Epidermal melanocyte (primary cell): Measurements from ENCODE around the gene PLD4.

ENCODE experiments used
- DNase-seq: peaks from one replicate; pipeline ENCODE4 v3.0.0; 2011; ENCODE audit warnings: low spot score; ENCODE audit not compliant: insufficient read length

PLD4 gene

DNA sequence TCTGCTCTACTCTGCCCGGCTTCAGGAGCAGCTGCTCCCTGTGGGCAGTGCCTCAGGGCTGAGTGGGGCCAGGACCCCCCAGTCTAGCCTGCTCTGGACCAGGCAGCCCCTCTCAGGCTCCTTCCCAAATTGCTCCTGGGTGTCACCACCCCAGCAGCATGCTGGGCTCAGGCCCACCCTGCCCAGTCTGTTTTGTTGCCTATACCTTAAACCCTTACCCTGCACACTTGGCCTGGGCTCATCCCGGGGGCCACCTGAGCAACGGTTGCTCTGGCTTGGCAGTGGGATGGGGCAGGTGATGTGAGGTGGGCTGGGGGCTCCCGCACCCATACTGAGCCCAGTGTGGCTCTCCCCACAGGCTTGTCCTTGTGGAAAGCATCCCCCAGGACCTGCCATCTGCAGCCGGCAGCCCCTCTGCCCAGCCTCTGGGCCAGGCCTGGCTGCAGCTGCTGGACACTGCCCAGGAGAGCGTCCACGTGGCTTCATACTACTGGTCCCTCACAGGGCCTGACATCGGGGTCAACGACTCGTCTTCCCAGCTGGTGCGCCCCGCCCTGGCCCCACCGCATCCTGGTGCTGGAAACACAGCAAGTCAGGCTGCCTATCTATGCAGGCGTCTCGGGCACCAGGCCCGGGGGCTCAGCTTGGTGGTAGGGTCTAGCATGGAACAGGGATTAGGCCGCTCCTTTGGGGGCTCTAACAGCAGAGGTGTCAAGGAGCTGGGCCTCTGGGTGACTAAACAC lies 3.9 kb downstream of the PLD4 start:
- no peak for DNase-seq

DNA sequence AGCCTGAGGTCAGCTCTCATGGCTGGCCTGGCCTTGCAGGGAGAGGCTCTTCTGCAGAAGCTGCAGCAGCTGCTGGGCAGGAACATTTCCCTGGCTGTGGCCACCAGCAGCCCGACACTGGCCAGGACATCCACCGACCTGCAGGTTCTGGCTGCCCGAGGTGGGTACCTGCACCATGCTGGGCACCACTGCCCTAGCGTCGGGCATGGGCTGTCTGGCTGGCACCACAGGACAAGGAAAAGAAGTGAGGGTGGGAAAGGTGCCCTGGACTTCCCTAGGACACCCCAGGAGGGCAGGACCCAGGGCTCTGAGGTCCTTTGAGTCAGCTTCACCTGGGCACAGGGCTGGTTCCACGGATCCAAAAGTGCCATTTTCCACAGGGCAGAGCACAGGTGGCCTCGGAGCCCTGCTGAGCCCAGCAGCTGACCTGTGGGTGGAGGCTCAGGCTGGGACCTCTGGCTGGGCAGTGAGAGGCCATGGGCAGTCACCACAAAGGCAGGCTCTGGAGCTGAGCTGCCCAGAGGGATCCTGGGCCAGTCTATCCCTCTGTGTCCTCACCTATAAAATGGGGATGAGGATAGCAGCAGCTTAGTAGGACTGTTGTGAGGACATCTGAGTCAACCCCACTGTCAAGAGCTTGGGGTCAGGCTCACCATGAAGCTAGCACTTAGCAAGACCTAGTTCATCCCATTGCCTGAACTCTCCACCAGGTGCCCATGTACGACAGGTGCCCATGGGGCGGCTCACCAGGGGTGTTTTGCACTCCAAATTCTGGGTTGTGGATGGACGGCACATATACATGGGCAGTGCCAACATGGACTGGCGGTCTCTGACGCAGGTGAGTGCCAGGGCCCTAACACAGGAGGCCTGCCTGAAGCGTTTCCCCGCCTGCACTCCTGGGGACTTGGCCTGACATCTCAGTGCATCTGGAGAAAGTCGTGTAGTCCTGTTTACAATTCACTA lies 4.9 kb downstream of the PLD4 start:
- DNase-seq: no peak

DNA sequence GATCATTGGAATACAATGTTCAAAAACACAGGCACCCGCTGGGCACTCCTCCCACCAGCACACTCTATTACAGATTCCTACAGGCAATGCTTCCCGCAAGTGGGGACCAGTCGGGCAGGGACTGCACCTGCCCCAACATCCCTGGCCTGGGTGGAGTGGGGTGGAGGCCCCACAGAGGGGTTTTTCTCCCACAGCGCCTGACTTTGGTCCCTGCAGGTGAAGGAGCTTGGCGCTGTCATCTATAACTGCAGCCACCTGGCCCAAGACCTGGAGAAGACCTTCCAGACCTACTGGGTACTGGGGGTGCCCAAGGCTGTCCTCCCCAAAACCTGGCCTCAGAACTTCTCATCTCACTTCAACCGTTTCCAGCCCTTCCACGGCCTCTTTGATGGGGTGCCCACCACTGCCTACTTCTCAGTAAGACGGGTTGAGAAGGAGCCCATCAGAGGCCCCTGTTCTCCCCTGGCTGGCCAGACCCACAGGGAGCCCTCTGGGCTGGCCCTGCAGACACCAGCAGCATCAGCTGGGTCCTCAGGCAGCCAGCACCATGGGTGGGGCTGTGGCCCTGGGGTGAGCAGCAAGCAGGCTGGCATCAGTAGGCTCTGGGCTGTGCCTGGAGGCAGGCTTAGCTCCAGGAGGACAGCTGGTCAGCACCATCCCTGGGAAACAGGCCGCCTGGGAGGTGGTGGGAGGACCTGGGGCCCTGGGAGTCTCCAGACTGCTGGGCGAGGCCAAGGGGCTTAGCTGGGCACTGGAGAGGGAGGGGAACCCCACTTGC lies 6.0 kb downstream of the PLD4 start:
- DNase-seq: no peak

DNA sequence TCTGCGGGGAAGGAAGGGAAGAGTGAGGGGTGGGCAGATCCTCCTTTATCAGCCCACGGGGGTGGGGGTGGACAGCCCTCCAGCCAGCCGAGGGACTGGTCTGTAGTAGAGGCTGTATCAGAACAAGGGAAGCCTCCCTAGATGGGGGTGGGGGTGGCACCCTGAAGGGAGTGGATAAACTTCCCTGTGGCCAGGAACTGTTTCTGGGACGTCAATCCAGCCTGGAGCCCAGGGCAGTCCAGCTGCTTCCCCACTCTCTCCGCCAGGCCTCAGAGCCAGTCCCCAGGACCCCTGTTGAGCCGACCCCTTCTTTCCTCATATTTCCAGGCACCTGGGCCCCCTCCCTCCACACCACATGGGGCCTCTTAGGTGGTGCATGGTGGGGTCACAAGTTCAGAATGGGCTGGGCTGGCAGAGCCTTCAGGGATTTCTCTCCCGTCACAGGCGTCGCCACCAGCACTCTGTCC lies 6.7 kb downstream of the PLD4 start:
- DNase-seq: no peak

DNA sequence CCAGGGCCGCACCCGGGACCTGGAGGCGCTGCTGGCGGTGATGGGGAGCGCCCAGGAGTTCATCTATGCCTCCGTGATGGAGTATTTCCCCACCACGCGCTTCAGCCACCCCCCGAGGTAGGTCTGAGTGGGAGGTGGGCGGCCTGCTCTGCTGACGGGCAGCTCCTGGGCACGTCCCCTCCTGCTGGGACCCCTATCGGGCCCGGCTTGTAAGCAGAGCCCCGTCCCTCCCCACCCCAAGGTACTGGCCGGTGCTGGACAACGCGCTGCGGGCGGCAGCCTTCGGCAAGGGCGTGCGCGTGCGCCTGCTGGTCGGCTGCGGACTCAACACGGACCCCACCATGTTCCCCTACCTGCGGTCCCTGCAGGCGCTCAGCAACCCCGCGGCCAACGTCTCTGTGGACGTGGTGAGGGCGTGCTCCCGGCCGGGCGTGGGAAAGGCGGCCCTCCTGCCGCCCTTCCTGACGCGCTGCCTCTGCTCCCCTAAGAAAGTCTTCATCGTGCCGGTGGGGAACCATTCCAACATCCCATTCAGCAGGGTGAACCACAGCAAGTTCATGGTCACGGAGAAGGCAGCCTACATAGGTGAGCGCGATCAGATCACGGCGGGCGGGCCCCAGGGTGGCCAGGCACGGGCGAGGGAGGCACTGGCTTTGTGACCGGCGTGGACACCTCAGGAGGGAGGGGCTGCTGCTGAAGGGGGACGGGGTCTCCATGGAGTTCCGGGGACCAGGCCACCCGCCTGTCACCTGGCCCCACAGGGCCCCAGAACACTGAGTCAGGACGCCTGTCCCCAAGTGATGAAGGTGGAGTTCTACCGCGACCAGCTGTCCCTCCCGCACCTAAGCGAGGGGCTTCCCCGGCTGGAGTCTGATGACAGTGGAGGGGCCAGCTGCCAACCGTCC lies 7.3 kb downstream of the PLD4 start:
- no peak for DNase-seq

DNA sequence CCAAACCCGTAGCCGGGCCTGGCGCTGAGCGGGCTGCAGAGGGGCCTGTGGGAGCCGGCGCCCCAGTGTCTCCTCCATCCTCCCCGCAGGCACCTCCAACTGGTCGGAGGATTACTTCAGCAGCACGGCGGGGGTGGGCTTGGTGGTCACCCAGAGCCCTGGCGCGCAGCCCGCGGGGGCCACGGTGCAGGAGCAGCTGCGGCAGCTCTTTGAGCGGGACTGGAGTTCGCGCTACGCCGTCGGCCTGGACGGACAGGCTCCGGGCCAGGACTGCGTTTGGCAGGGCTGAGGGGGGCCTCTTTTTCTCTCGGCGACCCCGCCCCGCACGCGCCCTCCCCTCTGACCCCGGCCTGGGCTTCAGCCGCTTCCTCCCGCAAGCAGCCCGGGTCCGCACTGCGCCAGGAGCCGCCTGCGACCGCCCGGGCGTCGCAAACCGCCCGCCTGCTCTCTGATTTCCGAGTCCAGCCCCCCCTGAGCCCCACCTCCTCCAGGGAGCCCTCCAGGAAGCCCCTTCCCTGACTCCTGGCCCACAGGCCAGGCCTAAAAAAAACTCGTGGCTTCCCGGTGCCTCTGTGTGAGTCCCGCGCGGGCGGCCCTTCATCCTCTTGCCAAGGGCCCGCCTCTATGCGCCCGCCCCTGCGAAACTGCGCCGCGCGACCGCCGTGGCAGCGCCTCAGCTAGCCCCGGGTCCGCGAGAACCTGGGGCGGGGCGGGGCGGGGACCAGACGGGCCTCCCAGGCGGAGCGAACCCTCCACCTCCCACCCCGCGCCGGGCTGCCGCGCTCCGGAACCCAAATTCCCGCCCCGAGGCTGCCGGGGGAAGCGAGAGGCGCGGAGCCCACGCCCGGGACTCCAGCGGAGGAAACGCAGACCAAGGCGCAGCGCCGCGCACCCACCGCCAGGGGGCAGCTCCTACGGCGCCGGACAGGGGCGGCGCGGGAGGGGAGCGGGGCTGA lies 8.3 kb downstream of the PLD4 start:
- peak; percentile 88 for DNase-seq

DNA sequence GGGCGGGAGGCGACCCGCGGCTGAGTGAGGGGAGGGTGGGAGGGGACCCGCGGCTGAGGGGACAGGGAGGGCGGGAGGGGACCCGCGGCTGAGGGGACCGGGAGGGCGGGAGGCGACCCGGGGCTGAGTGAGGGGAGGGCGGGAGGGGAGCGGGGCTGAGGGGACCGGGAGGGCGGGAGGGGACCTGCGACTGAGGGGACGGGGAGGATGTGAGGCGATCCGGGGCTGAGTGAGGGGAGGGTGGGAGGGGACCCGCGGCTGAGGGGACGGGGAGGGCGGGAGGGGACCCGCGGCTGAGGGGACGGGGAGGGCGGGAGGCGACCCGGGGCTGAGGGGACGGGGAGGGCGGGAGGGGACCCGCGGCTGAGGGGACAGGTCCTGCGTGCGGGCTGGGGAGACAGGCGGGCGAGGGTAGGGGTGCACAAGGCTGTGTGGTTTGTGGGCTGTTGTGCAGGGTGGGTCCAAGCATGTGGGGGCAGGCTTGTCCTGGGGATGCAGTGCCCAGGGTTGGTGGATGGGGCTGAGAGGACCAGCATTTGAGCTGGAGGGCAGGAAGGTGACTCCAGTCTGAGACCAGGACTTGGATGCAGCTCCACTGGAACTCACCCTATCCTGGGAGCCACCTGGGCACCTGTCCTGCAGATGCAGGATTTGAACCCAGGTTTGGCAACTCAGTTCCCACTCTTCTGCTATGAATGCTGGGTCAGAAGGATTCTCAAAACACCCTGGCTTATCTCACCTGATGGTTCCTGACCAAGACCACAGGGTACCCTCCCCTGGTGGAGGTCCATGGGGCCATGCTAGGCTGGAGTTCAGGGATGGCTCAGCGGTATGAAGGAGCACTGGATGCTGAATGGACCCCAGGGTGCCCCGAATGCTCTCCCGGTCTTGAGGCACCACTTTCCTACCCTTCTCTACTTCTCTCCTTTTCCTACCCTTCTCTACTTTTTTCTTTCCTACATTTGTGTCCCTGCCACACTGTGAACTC lies 9.4 kb downstream of the PLD4 start:
- no peak for DNase-seq

DNA sequence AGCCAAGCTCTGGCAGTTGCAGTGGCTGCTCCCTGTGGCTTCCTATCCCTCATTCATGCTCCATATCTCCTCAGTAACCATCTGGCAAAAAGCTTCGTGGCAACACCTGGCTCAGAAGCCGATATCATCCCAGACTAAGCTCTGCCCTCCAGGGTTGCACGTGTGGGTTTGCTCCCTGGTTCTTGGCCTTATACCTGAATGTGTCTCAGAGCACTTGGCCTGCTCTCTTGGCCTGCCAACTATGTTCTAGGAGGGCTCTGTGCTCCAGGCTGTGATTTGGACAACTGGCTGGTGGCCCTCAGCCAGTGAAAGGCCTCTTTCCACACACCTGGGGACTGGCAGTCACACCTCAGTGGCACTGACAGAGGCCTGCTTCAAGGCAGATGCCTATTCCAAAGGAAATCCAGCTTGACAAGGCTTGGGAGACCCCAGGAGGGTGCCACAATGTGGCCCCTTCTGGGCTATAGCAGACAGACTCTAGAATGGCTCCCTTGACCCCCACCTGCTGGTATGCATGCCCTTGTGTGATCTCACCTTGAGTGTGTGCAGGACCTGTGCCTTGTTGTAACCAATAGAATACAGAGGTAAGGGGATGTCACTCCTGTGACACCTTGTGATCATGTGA lies 10.5 kb downstream of the PLD4 start:
- DNase-seq: no peak

DNA sequence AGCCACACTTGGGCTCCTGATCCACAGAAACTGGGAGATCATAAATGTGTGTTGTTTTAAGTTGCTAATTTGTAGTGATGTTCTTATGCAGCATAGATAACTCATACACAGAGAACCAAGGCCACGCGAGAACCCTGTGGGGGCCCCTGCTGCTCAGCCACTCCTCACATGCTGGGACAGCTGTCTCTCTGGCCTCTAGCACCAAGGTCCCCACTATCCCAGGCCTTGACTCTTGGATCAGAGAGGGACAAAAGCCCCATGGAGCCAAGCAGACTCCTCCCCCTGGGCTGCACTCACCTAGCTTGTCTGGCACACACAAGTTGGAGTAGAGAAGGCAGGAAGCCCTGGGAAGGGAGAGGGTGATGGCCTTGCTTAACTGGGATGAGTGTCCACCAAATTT lies 11.3 kb downstream of the PLD4 start:
- DNase-seq: no peak

DNA sequence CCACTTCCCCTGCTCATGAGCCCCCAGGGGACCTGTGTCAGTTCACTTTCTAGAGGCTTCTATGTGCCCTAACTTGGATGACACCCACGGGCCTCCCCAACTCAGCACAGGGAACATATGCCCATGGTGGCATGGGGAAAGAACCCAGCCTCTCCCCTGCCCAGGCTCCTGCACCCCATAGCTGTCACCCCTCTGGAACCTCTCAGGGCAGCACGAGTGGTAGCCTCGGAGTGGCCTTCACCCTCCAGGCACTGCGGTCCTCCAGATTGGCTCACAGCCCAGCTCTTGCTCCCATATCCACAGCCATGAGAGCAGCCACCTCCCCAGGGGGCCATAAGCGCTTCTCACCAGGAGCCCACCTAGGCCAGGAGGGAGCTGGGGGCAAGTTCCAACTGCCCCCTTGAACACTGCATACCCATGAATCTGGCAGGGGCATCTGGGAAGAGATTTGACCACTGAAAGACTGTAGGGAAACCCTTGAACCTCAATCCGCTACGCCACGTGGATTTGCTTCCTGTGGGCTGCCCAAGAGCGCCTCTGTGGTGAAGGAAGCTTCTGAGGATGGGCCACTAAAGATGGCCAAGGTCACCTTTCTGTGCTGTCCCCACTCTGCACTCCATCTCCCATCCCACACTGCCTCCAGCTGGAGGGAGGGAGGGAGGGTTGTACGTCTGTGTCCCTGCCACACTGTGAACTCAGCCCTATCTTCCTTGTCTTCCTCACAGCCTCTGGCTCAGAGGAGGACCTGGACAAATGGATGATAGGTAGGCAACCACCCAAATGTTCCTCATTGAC lies 11.9 kb downstream of the PLD4 start:
- DNase-seq: no peak

DNA sequence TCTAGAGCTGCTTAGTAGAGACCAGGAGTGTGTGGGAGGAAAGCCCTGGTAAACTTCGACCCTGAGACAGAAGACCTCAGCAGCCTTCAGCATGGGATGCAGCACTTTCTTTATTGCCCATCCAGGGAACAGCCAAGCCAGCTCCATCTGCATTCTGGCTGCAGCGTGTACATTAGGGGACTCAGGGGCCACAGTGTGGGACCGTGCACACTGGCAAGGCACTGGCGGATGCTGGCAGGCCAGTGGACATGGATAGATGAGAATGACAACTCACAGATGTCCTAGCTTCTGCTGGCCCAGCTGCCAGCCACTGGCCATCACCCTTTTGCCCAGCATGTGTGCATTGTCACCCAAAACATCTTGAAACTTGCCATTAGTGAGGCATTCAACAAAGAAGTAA lies 12.5 kb downstream of the PLD4 start:
- DNase-seq: no peak

DNA sequence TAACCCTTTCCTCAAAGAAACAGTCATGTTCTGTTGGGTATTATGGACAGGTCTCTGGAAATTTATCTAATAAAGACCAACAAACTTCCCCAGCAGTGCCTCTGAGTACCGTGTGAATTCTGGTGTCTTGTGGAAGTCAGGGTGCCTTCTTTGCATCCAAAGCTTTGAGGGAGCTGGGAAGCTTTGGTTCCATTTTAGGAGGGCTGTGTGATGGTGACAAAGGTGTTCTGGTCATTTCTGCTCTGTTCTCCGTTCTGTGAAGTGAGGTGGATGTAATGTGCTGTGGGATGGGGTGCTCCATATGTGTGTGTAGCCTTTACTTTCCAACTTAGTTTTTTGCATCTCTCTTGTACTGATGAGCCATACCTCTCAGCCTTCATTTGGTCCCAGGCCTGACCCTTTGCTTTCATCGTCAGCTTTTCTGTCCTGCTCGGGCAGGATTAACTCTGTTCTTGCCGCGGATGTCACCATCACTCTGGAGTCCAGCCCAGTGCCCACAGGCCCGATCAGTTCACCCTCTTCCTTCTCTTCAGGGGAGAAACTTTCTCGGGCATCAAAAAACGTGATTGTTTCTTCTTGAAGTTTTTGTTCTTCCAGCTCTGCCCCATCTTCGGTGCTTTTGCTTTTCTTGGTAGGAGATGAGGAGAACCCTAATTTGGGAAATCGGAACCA lies 13.2 kb downstream of the PLD4 start:
- no peak for DNase-seq

DNA sequence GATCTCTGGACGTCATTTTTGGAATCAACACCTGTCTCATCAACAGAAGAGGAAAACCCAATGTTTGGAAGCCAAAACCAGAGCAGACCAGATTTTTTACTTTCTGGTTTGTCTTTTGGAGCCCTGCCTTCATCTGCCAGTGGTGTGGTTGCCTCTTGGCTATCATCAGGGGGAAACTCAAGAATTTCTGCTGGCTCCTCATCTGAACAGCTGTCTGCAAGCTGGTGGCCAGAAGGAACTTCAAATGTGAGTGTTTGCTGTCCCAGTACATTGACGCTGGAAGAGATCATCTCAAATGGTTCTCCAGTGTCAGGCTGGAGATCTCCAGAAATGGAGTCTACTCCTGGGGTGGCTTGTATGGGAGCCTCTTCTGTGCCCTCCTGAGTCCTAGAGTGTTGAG lies 13.8 kb downstream of the PLD4 start:
- DNase-seq: no peak

DNA sequence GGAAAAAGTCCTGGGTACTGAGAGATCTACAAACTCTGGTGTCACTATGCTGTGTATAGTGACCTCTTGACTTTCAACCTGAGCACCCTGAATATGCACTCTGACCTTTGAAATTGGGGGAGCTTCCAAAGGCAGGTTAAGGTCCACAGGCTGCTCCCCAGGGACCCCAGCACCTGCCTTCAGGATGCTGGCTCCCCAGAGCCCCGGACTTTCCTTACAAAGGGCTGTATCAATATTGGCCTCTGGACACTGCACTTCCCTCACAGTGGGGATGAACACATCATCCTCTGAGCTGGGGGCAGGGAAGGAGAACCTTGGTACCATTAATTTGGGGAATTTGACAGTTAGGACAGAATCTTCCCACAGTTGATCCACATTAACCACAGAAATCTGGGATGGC lies 14.3 kb downstream of the PLD4 start:
- no peak for DNase-seq

DNA sequence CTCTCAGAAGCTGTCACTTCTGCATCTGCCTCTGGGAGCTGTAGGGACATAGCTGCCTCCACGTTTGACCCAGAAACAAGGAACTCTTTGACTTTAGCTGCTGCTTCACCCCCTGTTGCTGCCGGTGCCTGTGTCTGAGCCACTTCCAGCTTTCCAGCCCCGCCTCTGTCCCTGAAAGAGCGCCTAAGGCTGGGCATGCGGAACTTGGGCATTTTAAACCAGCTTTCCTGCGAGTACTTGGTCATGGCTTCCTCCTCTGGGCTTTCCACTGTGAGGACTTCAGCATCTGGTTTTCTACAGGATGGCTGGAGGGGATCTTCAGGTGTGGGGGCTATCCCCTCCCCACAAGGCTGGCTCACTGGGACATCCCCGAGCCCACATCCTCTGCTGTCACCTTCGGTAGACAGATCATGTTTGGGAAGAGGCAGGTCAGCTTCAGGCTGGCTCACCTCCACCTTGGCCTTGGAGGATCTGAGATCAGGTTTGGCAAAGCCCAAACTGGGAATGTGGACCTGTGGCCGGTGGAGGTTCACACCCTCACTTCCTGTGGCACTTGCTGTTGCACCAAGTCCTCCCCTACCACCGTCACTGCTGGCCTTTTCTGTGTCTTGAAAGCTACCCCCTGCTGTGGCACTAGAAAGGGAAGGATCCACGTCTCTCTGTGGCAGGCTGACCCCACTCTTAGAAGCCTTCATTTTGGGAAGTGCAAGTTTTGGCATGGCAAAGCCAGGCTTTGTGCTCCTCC lies 15.2 kb downstream of the PLD4 start:
- peak; percentile 44 for DNase-seq
